H1 (cell line): ENCODE measurements around the gene SOX6. TPM values are rescaled to one million over a fixed set of nuclear protein-coding genes. Genes with fewer than 3 reads are reported as not detected.

Experiments
- CTCF ChIA-PET: fragments of 300-600 bp; sonication (Branson Sonifier 250); formaldehyde crosslinking; loops from one replicate; lab custom pipeline; 2021; ENCODE audit not compliant: partially characterized antibody; lab: Charles Lee
- POLR2A ChIA-PET: fragments of 300-600 bp; sonication (Branson Sonifier 250); formaldehyde crosslinking; loops from one replicate; lab custom pipeline; 2021; ENCODE audit warnings: inconsistent platforms; ENCODE audit not compliant: partially characterized antibody; lab: Charles Lee
- DNase-seq, 2 experiments: peaks; one replicate each; pipeline versions ENCODE4 v3.0.0 to v3.0.0-alpha.2; 2010 to 2022; ENCODE audit warnings: low spot score in 2 of 2, low read depth in 1 of 2, mixed read lengths in 1 of 2
- FAIRE-seq: peaks from 2 replicates; lab custom pipeline; 2011; peaks lifted over from hg19 to GRCh38; lab: Jason Lieb, UNC
- H2AFZ ChIP-seq: 2 replicates; pipeline ENCODE4 v1.8.1; 2012; ENCODE audit warnings: low read length, inconsistent platforms
- H2AK5ac ChIP-seq: 2 replicates; pipeline ENCODE4 v1.6.1; 2013; ENCODE audit warnings: low read depth, low read length
- H2BK120ac ChIP-seq: replicated peaks from 2 replicates; pipeline ENCODE3; 2013; ENCODE audit warnings: low read depth, low read length, inconsistent platforms
- H2BK12ac ChIP-seq: 2 replicates; pipeline ENCODE4 v1.6.1; 2013; ENCODE audit warnings: low read depth, low read length
- H2BK15ac ChIP-seq: 2 replicates; pipeline ENCODE4 v1.6.1; 2013; ENCODE audit warnings: low read length
- H2BK20ac ChIP-seq: 2 replicates; pipeline ENCODE4 v1.6.1; 2013; ENCODE audit warnings: low read length
- H2BK5ac ChIP-seq: 2 replicates; pipeline ENCODE4 v1.6.1; 2013; ENCODE audit warnings: low read depth, low read length
- H3K14ac ChIP-seq: 2 replicates; pipeline ENCODE4 v1.6.1; 2013; ENCODE audit warnings: inconsistent platforms; ENCODE audit not compliant: insufficient read length
- H3K18ac ChIP-seq: 2 replicates; pipeline ENCODE4 v1.6.1; 2013; ENCODE audit warnings: low read length; ENCODE audit errors: extremely low read depth
- H3K23ac ChIP-seq: 2 replicates; pipeline ENCODE4 v1.6.1; 2013; ENCODE audit warnings: inconsistent platforms; ENCODE audit not compliant: insufficient read length
- H3K23me2 ChIP-seq: 2 replicates; pipeline ENCODE4 v1.6.1; 2013; ENCODE audit warnings: low read depth, low read length
- H3K27ac ChIP-seq: 2 replicates; pipeline ENCODE4 v1.6.1; 2011; ENCODE audit warnings: low read depth, low read length, inconsistent platforms
- H3K27me3 ChIP-seq, 4 experiments: replicated peaks in 1 of 4; 1 replicate in 1 of 4; 2 replicates in 3 of 4; pipeline versions ENCODE4 v1.6.1 to v1.8.1; 2011 to 2013; ENCODE audit warnings: low read length in 3 of 4, mild to moderate bottlenecking in 3 of 4, inconsistent platforms in 2 of 4, mixed read lengths in 2 of 4, moderate library complexity in 1 of 4; ENCODE audit not compliant: control insufficient read depth in 3 of 4, insufficient read depth in 3 of 4; ENCODE audit errors: extremely low read depth in 1 of 4
- H3K36me3 ChIP-seq, 4 experiments: 2 replicates each; pipeline versions ENCODE4 v1.6.1 to v1.8.1; 2011 to 2013; ENCODE audit warnings: mild to moderate bottlenecking in 4 of 4, low read length in 3 of 4, moderate library complexity in 2 of 4, control low read depth in 1 of 4, inconsistent platforms in 1 of 4; ENCODE audit not compliant: insufficient read depth in 4 of 4, control insufficient read depth in 2 of 4
- H3K4ac ChIP-seq: replicated peaks from 2 replicates; pipeline ENCODE3; 2013; ENCODE audit warnings: low read length, low read depth, mixed read lengths, inconsistent platforms; ENCODE audit not compliant: insufficient read length
- H3K4me1 ChIP-seq, 4 experiments: replicated peaks in 1 of 4; 1 replicate in 1 of 4; 2 replicates in 3 of 4; pipeline versions ENCODE4 v1.6.1 to v1.8.1; 2011 to 2013; ENCODE audit warnings: low read length in 3 of 4, inconsistent platforms in 2 of 4, mixed read lengths in 1 of 4; ENCODE audit not compliant: insufficient read depth in 4 of 4, control insufficient read depth in 3 of 4
- H3K4me2 ChIP-seq, 2 experiments: 2 replicates each; pipeline versions ENCODE4 v1.6.1 to v1.8.1; 2011 to 2013; ENCODE audit warnings: low read depth in 2 of 2, low read length in 2 of 2, control low read depth in 1 of 2, inconsistent platforms in 1 of 2, mild to moderate bottlenecking in 1 of 2; ENCODE audit not compliant: insufficient read depth in 1 of 2
- H3K4me3 ChIP-seq, 4 experiments: fragments of 200-600, 300-600 bp in 1 of 4; sonication (generic), shearing (Covaris generic), sonication (Bioruptor Twin) in 1 of 4; 2 replicates each; pipeline versions ENCODE4 v1.5.1 to v1.8.1; 2011 to 2016; ENCODE audit warnings: low read length in 4 of 4, low read depth in 3 of 4, control low read depth in 2 of 4, inconsistent platforms in 2 of 4, mild to moderate bottlenecking in 2 of 4, mixed read lengths in 1 of 4, moderate library complexity in 1 of 4; ENCODE audit not compliant: insufficient read depth in 2 of 4; ENCODE audit errors: extremely low read depth in 1 of 4
- H3K56ac ChIP-seq: replicated peaks from 2 replicates; pipeline ENCODE3; 2013; ENCODE audit warnings: low read depth, mild to moderate bottlenecking, mixed read lengths, low read length, inconsistent platforms; ENCODE audit not compliant: insufficient read length
- H3K79me1 ChIP-seq: 2 replicates; pipeline ENCODE4 v1.6.1; 2013; ENCODE audit warnings: low read depth, low read length, control low read depth
- H3K79me2 ChIP-seq, 2 experiments: 2 replicates each; pipeline versions ENCODE4 v1.6.1 to v1.8.1; 2012 to 2013; ENCODE audit warnings: low read length in 2 of 2, mild to moderate bottlenecking in 2 of 2, inconsistent platforms in 1 of 2; ENCODE audit not compliant: insufficient read depth in 2 of 2, control insufficient read depth in 1 of 2
- H3K9ac ChIP-seq, 4 experiments: replicated peaks in 1 of 4; 1 replicate in 1 of 4; 2 replicates in 3 of 4; pipeline versions ENCODE4 v1.6.1 to v1.8.1; 2011 to 2013; ENCODE audit warnings: low read depth in 3 of 4, low read length in 3 of 4, control low read depth in 2 of 4, mild to moderate bottlenecking in 2 of 4, moderate library complexity in 2 of 4, inconsistent platforms in 1 of 4; ENCODE audit errors: extremely low read depth in 1 of 4
- H3K9me3 ChIP-seq, 2 experiments: 2 replicates each; pipeline versions ENCODE4 v1.6.1 to v1.8.1; 2012 to 2013; ENCODE audit warnings: mild to moderate bottlenecking in 2 of 2, moderate library complexity in 2 of 2, control low read depth in 1 of 2, inconsistent platforms in 1 of 2, low read depth in 1 of 2, low read length in 1 of 2, mixed read lengths in 1 of 2; ENCODE audit not compliant: insufficient read depth in 2 of 2
- H4K20me1 ChIP-seq, 2 experiments: replicated peaks in 1 of 2; 2 replicates each; pipeline versions ENCODE3 to v1.8.1; 2011 to 2013; ENCODE audit warnings: inconsistent platforms in 2 of 2, low read length in 2 of 2, mild to moderate bottlenecking in 1 of 2; ENCODE audit not compliant: insufficient read depth in 2 of 2, control insufficient read depth in 1 of 2
- H4K5ac ChIP-seq: 2 replicates; pipeline ENCODE4 v1.6.1; 2013; ENCODE audit warnings: low read length, low read depth, mixed read lengths, inconsistent platforms; ENCODE audit not compliant: insufficient read length
- H4K8ac ChIP-seq: 2 replicates; pipeline ENCODE4 v1.8.0; 2013; ENCODE audit warnings: mild to moderate bottlenecking, moderate library complexity, low read length, inconsistent platforms; ENCODE audit not compliant: insufficient read depth; ENCODE audit errors: extremely low read depth
- H4K91ac ChIP-seq: replicated peaks from 2 replicates; pipeline ENCODE3; 2013; ENCODE audit warnings: low read length, mixed read lengths, inconsistent platforms; ENCODE audit not compliant: insufficient read length
- GTF2F1 ChIP-seq: IDR thresholded peaks from 2 replicates; pipeline ENCODE4 v1.6.1; 2012; ENCODE audit warnings: low read depth, low read length, improper control_type of control experiment, borderline replicate concordance
- NRF1 ChIP-seq: IDR thresholded peaks from 2 replicates; pipeline ENCODE4 v1.6.1; 2011; ENCODE audit warnings: mild to moderate bottlenecking, low read depth, low read length, improper control_type of control experiment
- RXRA ChIP-seq: IDR thresholded peaks from 2 replicates; pipeline ENCODE4 v1.6.1; 2011; ENCODE audit warnings: low read depth, mild to moderate bottlenecking, low read length, moderate library complexity; ENCODE audit not compliant: insufficient read depth
- SIN3A ChIP-seq, 2 experiments: IDR thresholded peaks in 1 of 2; conservative IDR thresholded peaks in 1 of 2; 2 replicates each; pipeline ENCODE4 v1.6.1; 2011 to 2012; ENCODE audit warnings: low read length in 2 of 2, improper control_type of control experiment in 1 of 2, low read depth in 1 of 2, mild to moderate bottlenecking in 1 of 2
- SIRT6 ChIP-seq: IDR thresholded peaks from one replicate; pipeline ENCODE4 v1.7.1; 2012; ENCODE audit warnings: low read length, inconsistent platforms
- SP2 ChIP-seq: IDR thresholded peaks from 2 replicates; pipeline ENCODE4 v1.6.1; 2012; ENCODE audit warnings: mild to moderate bottlenecking, low read length, inconsistent platforms
- SRF ChIP-seq: IDR thresholded peaks from 2 replicates; pipeline ENCODE4 v1.6.1; 2011; ENCODE audit warnings: mild to moderate bottlenecking, low read depth, low read length, moderate library complexity
- TAF1 ChIP-seq: IDR thresholded peaks from 2 replicates; pipeline ENCODE4 v1.6.1; 2011; ENCODE audit warnings: mild to moderate bottlenecking, low read depth, low read length
- TAF7 ChIP-seq: optimal IDR thresholded peaks from 2 replicates; pipeline ENCODE3; 2011; ENCODE audit warnings: low read depth, mild to moderate bottlenecking, inconsistent platforms, low read length, moderate library complexity, borderline replicate concordance
- YY1 ChIP-seq: IDR thresholded peaks from 2 replicates; pipeline ENCODE4 v1.6.1; 2011; ENCODE audit warnings: low read depth, mild to moderate bottlenecking, low read length
- WGBS, 2 experiments: shearing (Covaris generic) in 1 of 2; methylation state at CpG; one replicate each; pipeline versions ENCODE4 v1.1.6 to v1.1.7; 2013 to 2015; ENCODE audit warnings: low lambda C conversion rate in 2 of 2, mixed read lengths in 2 of 2, inconsistent platforms in 1 of 2, low coverage in 1 of 2, missing lambda C conversion rate in 1 of 2; ENCODE audit not compliant: insufficient replicate concordance in 2 of 2, insufficient coverage in 1 of 2, insufficient read length in 1 of 2; ENCODE audit errors: extremely low coverage in 1 of 2, missing lambda C conversion rate in 1 of 2; 5-methylcytosine and 5-hydroxymethylcytosine counted together
- polyA plus RNA-seq, 7 experiments: library from polyadenylated mRNA; depleted of rRNA in 3 of 7; stranded (reverse) in 5 of 7; unstranded in 2 of 7; fragments of >200 nt in 5 of 7; fragments of 200-250 nt in 2 of 7; gene quantifications; 1 replicate in 5 of 7; 2 replicates in 1 of 7; 4 replicates in 1 of 7; pipeline versions ENCODE4 v1.2.1 to v1.2.3, GENCODE V29; 2011 to 2013; ENCODE audit warnings: missing spikeins in 2 of 7, mixed read lengths in 2 of 7
- total RNA-seq: library from RNA; stranded (reverse); fragmentation: NEBNext Ultra II Directional; extraction: Animal tissue kit (Norgen Biotek cat#: 25700); gene quantifications from 2 replicates; pipeline ENCODE4 v1.2.1, GENCODE V29; 2021
- TF ChIP-seq, protein P1 (sequence below), 3 experiments: IDR thresholded peaks; 1 replicate in 2 of 3; 2 replicates in 1 of 3; pipeline versions ENCODE4 v1.5.1 to v1.6.1; 2011; ENCODE audit warnings: low read length in 3 of 3, mild to moderate bottlenecking in 3 of 3, inconsistent platforms in 2 of 3, low read depth in 1 of 3, moderate library complexity in 1 of 3; ENCODE audit not compliant: insufficient read depth in 1 of 3; ENCODE audit errors: control extremely low read depth in 1 of 3

Gene SOX6
- total and polyA plus RNA-seq, 2 of the 8 experiments (the other 6 are each of a cell fraction or from before 2014, with no cell fraction given): 0.09 TPM; not detected in 1

DNA sequence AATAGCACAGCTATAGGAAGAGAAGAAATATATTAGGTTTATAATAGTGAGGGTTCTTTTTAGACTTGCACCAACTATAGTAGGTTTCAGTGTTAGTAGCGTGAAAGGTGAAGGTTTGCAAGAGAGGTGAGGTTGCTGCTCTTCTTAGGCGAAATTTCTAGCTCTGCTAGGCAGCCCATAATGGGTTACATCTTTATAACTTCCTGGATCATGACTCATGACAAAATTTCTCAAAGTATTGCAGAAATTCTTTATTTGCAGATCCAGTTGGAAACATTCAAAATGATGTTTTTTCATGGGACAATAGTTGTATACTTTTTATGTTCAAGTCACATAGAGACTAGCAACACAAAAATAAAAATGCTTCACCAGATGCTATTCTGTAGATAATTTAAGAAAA, 260.0 kb downstream of the SOX6 start:
- TF ChIP-seq SIN3A (conservative IDR thresholded peaks at IDR 0.05 in 1 of 2, IDR thresholded peaks at IDR 0.05 in 1 of 2; ENCODE audit: low read depth in 1 of 2, low read length in 2 of 2): no peak
- no peak for TF ChIP-seq SRF
- no peak for TF ChIP-seq TAF7
- TF ChIP-seq, protein P1, sequence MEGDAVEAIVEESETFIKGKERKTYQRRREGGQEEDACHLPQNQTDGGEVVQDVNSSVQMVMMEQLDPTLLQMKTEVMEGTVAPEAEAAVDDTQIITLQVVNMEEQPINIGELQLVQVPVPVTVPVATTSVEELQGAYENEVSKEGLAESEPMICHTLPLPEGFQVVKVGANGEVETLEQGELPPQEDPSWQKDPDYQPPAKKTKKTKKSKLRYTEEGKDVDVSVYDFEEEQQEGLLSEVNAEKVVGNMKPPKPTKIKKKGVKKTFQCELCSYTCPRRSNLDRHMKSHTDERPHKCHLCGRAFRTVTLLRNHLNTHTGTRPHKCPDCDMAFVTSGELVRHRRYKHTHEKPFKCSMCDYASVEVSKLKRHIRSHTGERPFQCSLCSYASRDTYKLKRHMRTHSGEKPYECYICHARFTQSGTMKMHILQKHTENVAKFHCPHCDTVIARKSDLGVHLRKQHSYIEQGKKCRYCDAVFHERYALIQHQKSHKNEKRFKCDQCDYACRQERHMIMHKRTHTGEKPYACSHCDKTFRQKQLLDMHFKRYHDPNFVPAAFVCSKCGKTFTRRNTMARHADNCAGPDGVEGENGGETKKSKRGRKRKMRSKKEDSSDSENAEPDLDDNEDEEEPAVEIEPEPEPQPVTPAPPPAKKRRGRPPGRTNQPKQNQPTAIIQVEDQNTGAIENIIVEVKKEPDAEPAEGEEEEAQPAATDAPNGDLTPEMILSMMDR (IDR thresholded peaks at IDR 0.05; ENCODE audit: control extremely low read depth in 1 of 3, insufficient read depth in 1 of 3, low read depth in 1 of 3, low read length in 3 of 3): no peak
- no peak for TF ChIP-seq GTF2F1
- no peak for TF ChIP-seq NRF1
- no peak for TF ChIP-seq YY1
- TF ChIP-seq RXRA: no peak
- TF ChIP-seq SP2: no peak
- no peak for TF ChIP-seq TAF1
- TF ChIP-seq SIRT6: no peak
- DNase-seq: no peak
- Histone ChIP-seq H3K4me1 (peaks cover 0 to under 1% (median 0%) of the 10 kb centered on the region in 4 experiments; a peak in 1 of 7 replicates), H3K4me2 (no peak overlapping the region), H2BK15ac (no peak overlapping the region), H3K79me2 (no peaks in the 10 kb centered on the region), H2AK5ac (no peak overlapping the region), H3K4ac (no peak overlapping the region), H4K8ac (no peak overlapping the region), H4K5ac (no peak overlapping the region), H2BK20ac (no peak overlapping the region), H4K20me1 (no peaks in the 10 kb centered on the region), H4K91ac (no peak overlapping the region), H2AFZ (no peak overlapping the region), H2BK12ac (no peak overlapping the region), H3K14ac (no peak overlapping the region), H3K23ac (no peak overlapping the region), H3K9ac (no peak overlapping the region), H3K27ac (no peak overlapping the region), H3K4me3 (no peak overlapping the region), H3K36me3 (no peaks in the 10 kb centered on the region), H3K9me3 (no peaks in the 10 kb centered on the region), H3K18ac (no peak overlapping the region), H3K79me1 (no peaks in the 10 kb centered on the region), H2BK5ac (no peak overlapping the region), H2BK120ac (no peak overlapping the region), H3K27me3 (no peaks in the 10 kb centered on the region), H3K23me2 (no peaks in the 10 kb centered on the region), H3K56ac (no peak overlapping the region)
- ChIA-PET POLR2A (no interaction called here), CTCF (interaction anchor here (0.7 to 1.6 kb wide), 2 partner anchors 37 to 892 kb away, joined by 3 to 4 read pairs; no protein-coding TSS in a partner anchor)
- WGBS, 2 experiments: 80% methylated on average over 2 of the region's 2 CpGs; no CpG with 5 or more reads in 1 of the 2 experiments
- FAIRE-seq: no peak
